HEK293T (cell line): ENCODE results near the gene GFRA1.

Source experiments
- CTCF ChIA-PET: fragments of 350-600 bp; formaldehyde crosslinking; extraction: SDS; loops from one replicate; lab custom pipeline; 2021; ENCODE audit warnings: antibody characterized with exemption, inconsistent platforms; lab: Yijun Ruan, JAX
- POLR2A ChIA-PET: fragments of 350-600 bp; formaldehyde crosslinking; extraction: SDS; loops from one replicate; lab custom pipeline; 2020; ENCODE audit warnings: antibody characterized with exemption, inconsistent platforms; lab: Yijun Ruan, JAX
- DNase-seq: peaks from one replicate; pipeline ENCODE4 v3.0.0; 2012; ENCODE audit warnings: mixed read lengths; ENCODE audit errors: extremely low spot score
- ARNT ChIP-seq: fragments of 450-650 bp; IDR thresholded peaks from 2 replicates; pipeline ENCODE4 v1.6.1; 2017; ENCODE audit warnings: mild to moderate bottlenecking
- BHLHE40 ChIP-seq: fragments of 450-650 bp; IDR thresholded peaks from 2 replicates; pipeline ENCODE4 v1.6.1; 2016; ENCODE audit warnings: mild to moderate bottlenecking, moderate library complexity, borderline replicate concordance
- CTBP1 ChIP-seq: fragments of 450-650 bp; IDR thresholded peaks from 2 replicates; pipeline ENCODE4 v1.6.1; 2016; ENCODE audit warnings: borderline replicate concordance
- ELF4 ChIP-seq: fragments of 450-650 bp; IDR thresholded peaks from 2 replicates; pipeline ENCODE4 v1.6.1; 2017; ENCODE audit warnings: antibody characterized with exemption
- FOXA1 ChIP-seq: fragments of 450-650 bp; IDR thresholded peaks from 2 replicates; pipeline ENCODE4 v1.6.1; 2016; ENCODE audit warnings: mild to moderate bottlenecking
- FOXK2 ChIP-seq: fragments of 450-650 bp; IDR thresholded peaks from 2 replicates; pipeline ENCODE4 v1.6.1; 2016; ENCODE audit warnings: mild to moderate bottlenecking
- FOXM1 ChIP-seq: fragments of 450-650 bp; IDR thresholded peaks from 2 replicates; pipeline ENCODE4 v1.6.1; 2017; ENCODE audit warnings: mild to moderate bottlenecking, borderline replicate concordance
- HDGF ChIP-seq: fragments of 450-650 bp; IDR thresholded peaks from 2 replicates; pipeline ENCODE4 v1.6.1; 2017; ENCODE audit warnings: antibody characterized with exemption, borderline replicate concordance
- L3MBTL2 ChIP-seq: fragments of 450-650 bp; conservative IDR thresholded peaks from 2 replicates; pipeline ENCODE4 v1.6.1; 2016; ENCODE audit warnings: mild to moderate bottlenecking
- LEF1 ChIP-seq: fragments of 450-650 bp; IDR thresholded peaks from 2 replicates; pipeline ENCODE4 v1.6.1; 2017; ENCODE audit warnings: mild to moderate bottlenecking, borderline replicate concordance
- NFRKB ChIP-seq: fragments of 450-650 bp; IDR thresholded peaks from 2 replicates; pipeline ENCODE4 v1.6.1; 2016; ENCODE audit warnings: mild to moderate bottlenecking, moderate library complexity
- PKNOX1 ChIP-seq: fragments of 450-650 bp; IDR thresholded peaks from 2 replicates; pipeline ENCODE4 v1.6.1; 2016
- SP1 ChIP-seq: fragments of 450-650 bp; IDR thresholded peaks from 2 replicates; pipeline ENCODE4 v1.6.1; 2017
- SUZ12 ChIP-seq: fragments of 450-650 bp; IDR thresholded peaks from 2 replicates; pipeline ENCODE4 v1.6.1; 2016; ENCODE audit warnings: mild to moderate bottlenecking
- TARDBP ChIP-seq: fragments of 450-650 bp; IDR thresholded peaks from 2 replicates; pipeline ENCODE4 v1.6.1; 2016
- ZNF384 ChIP-seq: fragments of 450-650 bp; IDR thresholded peaks from 2 replicates; pipeline ENCODE4 v1.6.1; 2016

The GFRA1 gene

GRCh38 chr10:116029826-116030225 lies 243.2 kb downstream of the GFRA1 start:
- POLR2A ChIA-PET = no interaction called here
- CTCF ChIA-PET = no interaction called here
- TF ChIP-seq CTBP1 (no peak), ELF4 (no peak)
- DNase-seq = no peak

DNA sequence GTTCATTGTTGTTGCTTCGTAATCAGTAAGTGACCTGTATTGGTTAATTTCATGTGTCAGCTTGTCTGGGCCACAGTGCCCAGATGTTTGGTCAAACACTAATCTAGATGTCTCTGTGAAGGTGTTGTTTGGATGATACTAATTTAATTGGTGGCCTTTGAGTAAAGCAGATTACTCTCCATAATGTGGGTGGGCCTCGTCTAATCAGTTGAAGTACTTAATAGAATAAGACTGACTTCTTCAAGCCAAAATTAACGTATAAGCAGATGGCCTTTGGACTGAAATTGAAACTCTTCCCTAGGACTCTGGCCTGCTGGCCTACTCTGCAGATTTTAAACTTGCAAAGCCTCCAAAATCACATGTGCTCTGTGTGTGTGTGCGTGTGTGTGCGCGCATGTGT lies 245.7 kb downstream of the GFRA1 start:
- DNase-seq = no peak
- POLR2A ChIA-PET = no interaction called here
- CTCF ChIA-PET = no interaction called here

DNA sequence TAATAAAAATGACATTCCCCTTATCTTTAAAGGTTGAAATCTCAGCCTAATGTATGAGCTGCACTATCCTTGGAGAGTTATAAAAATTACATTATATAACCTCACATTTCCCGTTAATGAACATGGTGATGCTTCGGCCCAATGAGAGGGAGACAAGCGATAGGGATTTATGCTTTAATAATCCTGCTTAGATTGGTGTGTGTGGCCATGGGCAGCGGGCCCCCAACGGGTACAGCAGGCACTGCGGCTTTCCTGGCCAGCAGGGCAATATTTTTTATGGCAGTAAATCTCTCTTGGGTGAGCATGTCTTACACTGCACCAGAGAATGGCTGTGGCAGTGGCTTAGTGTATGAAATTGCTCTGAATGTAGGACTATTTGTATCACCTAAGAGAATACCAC lies 246.3 kb downstream of the GFRA1 start:
- no peak for TF ChIP-seq NFRKB
- TF ChIP-seq ZNF384 = no peak
- no peak for TF ChIP-seq TARDBP
- no peak for TF ChIP-seq FOXA1
- TF ChIP-seq PKNOX1 = no peak
- TF ChIP-seq ARNT = no peak
- TF ChIP-seq LEF1 = no peak
- no peak for TF ChIP-seq FOXK2
- no peak for TF ChIP-seq SP1
- no peak for TF ChIP-seq FOXM1
- TF ChIP-seq BHLHE40 = no peak
- TF ChIP-seq CTBP1 = no peak
- no peak for TF ChIP-seq L3MBTL2
- TF ChIP-seq SUZ12 = no peak
- no peak for TF ChIP-seq ELF4
- no peak for TF ChIP-seq HDGF
- POLR2A ChIA-PET = no interaction called here
- CTCF ChIA-PET = no interaction called here
- no peak for DNase-seq

More for the DNA sequence above, 245.7 kb downstream of the GFRA1 start:
- no peak for TF ChIP-seq L3MBTL2
- 0 out of 2 replicates have a peak, but pooled peaks have one; percentile 41 for TF ChIP-seq FOXM1

- DNase-seq = peak; percentile 31
- POLR2A ChIA-PET = no interaction called here
- CTCF ChIA-PET = no interaction called here
- TF ChIP-seq ARNT (no peak), BHLHE40 (no peak), SUZ12 (no peak), CTBP1 (no peak), PKNOX1 (no peak), FOXM1 (no peak), NFRKB (no peak), ZNF384 (no peak), TARDBP (no peak), SP1 (no peak)
These were observed 246.7 kb downstream of the GFRA1 start for GRCh38 chr10:116026315-116026714.

DNA sequence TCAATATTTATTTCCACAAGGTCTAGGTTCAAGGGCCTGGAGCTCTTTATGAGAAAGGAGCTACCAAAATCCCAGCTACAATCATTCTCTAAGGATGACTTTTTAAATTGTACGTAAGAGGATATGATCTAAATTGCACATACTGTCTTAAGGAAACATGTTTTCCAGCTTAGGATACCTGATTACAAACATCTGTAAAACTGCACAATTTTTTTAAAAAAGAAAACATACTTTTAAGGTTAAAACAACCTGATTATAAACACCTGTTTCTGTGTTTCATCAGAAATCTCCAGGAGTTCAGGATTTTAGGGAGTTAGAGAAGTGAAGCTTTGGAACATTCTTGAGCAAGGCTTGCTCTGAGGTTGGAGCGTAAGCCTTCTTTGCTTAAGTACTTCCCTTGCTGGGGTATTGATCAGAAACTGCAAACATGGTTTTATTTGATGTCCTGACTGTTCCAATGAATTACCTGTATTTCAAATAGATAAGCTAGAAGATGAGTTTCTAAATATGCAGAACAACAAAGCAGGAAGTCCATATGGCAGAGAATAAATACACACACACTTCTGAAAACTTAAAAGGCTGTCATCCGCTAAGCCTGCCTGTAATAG lies 248.6 kb downstream of the GFRA1 start:
- POLR2A ChIA-PET = no interaction called here

GRCh38 chr10:116017405-116017804 lies 255.6 kb downstream of the GFRA1 start:
- no peak for TF ChIP-seq SP1
- TF ChIP-seq FOXK2 = no peak
- TF ChIP-seq ELF4 = no peak
- TF ChIP-seq ARNT = no peak
- no peak for TF ChIP-seq BHLHE40
- no peak for TF ChIP-seq L3MBTL2
- TF ChIP-seq PKNOX1 = no peak
- no peak for TF ChIP-seq TARDBP
- TF ChIP-seq ZNF384 = no peak
- TF ChIP-seq FOXM1 = no peak
- no peak for TF ChIP-seq CTBP1
- TF ChIP-seq SUZ12 = no peak
- TF ChIP-seq LEF1 = no peak
- no peak for TF ChIP-seq NFRKB
- ChIA-PET POLR2A (no interaction called here), CTCF (no interaction called here)
- DNase-seq = no peak

More for the DNA sequence above, 248.6 kb downstream of the GFRA1 start:
- no peak for DNase-seq
- TF ChIP-seq FOXA1 (no peak), L3MBTL2 (no peak), ZNF384 (no peak), ELF4 (no peak), FOXM1 (no peak), SP1 (no peak), CTBP1 (no peak), FOXK2 (no peak), TARDBP (no peak), NFRKB (no peak)
- CTCF ChIA-PET = no interaction called here

DNA sequence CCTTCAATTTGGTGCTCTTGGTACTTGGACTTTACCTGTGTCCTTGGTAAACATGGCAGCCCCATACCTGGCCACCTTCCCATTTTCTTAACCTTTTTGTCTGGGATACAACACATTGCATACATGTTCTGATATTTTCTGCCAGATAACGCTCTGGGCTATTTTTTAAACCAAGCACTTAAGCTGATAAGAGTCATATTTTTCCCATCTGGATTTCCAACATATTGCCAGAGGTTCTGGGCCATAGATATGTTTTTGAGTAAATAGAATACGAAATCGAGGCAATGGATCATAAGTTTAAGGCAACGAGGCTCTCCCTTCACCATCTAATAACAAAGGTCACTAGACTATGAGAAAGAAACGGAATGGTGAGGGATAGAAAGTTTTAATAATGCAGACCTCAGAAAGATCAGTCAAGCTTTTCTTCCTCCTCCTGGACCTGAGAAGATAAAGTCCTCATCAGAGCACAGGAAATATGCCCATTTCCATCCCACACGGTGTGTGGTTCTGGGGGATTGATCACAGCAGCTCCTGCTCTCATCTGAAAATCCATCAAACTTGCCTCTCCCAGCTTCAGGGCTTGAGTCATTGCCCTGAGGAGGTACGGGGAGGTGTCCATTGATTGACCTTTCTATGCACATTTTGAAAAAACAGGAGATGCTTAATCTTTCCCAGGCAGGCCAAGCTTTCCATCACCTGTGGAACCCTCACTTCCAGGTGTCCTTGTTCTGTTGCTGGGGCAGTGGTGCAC lies 257.2 kb downstream of the GFRA1 start:
- ChIA-PET POLR2A (no interaction called here), CTCF (no interaction called here)
- no peak for DNase-seq
- TF ChIP-seq L3MBTL2 (no peak), SP1 (no peak), FOXM1 (no peak), FOXK2 (no peak), CTBP1 (no peak), BHLHE40 (no peak), ZNF384 (no peak)
